LNCaP clone FGC (cell line): ENCODE data around the gene KRTAP2-3.

ENCODE experiments used
- DNase-seq: peaks from one replicate; pipeline ENCODE4 v3.0.0-alpha.2; 2011; ENCODE audit warnings: low read depth
- H3K4me3 ChIP-seq: 2 replicates; pipeline ENCODE4 v1.5.1; 2011; ENCODE audit warnings: mild to moderate bottlenecking, low read depth, low read length, control low read depth
- CTCF ChIP-seq: IDR thresholded peaks from 2 replicates; pipeline ENCODE4 v1.5.1; 2012; ENCODE audit warnings: mild to moderate bottlenecking; ENCODE audit not compliant: control insufficient read depth, insufficient read depth; ENCODE audit errors: extremely low read depth

KRTAP2-3 gene

GRCh38 chr17:41015454-41015853 lies 44.5 kb downstream of the KRTAP2-3 start:
- DNase-seq = no peak
- no peak for TF ChIP-seq CTCF
- no peak overlapping the region for H3K4me3 ChIP-seq

- no peak overlapping the region for H3K4me3 ChIP-seq
- no peak for TF ChIP-seq CTCF
- no peak for DNase-seq
These were observed 46.3 kb downstream of the KRTAP2-3 start for GRCh38 chr17:41013606-41014005.

DNA sequence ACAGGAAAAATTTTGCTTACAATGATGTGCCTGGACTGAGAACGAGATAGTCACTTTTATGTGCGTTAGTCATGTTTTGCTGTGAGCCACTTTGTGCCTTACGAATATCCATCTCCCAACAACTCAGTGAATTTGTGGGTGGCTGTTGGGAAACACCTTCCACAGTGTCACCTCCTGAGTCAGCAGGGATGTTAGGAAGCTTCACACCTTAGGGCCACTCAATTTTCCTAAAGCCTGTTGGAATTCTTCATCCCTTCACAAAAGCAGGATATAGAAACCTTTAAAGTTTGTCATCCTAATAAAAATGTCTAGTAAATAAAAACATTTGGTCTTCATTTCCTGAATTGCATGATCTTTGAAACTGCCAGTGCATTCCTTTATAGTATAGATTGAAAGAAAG lies 46.7 kb downstream of the KRTAP2-3 start:
- DNase-seq = no peak
- no peak for TF ChIP-seq CTCF
- H3K4me3 ChIP-seq = no peak overlapping the region

DNA sequence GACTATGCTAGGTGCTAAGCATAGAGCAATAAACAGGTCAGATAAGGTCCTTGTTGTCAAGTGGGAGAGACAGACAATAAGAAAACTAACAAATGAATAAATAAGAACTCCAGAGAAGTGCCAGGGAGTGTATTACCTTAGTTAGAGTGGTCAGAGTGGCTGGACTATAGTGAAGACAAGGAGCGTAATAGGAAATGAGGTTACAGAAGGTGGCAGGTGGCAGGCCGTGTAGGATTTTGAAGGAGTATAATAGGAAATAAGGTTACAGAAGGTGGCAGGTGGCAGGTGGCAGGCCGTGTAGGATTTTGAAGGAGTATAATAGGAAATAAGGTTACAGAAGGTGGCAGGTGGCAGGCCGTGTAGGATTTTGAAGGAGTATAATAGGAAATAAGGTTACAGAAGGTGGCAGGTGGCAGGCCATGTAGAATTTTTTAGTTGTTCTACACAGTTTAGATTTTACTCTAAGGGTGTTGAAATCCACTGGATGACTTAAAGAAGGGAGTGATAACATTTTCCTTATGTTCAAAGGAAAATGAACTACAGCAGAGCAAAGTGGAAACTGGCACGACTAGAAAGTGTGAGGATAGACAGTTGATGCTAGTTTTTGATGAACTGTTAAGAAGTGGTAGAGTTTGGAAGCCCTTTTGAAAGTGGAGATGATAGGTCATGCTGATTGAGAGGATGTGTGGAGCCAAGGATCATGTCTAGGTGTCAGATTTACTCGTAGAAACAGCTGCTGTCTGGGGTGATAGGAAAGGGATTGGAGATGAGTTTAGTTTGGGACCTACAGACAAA lies 47.4 kb downstream of the KRTAP2-3 start:
- H3K4me3 ChIP-seq = no peak overlapping the region
- no peak for DNase-seq
- no peak for TF ChIP-seq CTCF

DNA sequence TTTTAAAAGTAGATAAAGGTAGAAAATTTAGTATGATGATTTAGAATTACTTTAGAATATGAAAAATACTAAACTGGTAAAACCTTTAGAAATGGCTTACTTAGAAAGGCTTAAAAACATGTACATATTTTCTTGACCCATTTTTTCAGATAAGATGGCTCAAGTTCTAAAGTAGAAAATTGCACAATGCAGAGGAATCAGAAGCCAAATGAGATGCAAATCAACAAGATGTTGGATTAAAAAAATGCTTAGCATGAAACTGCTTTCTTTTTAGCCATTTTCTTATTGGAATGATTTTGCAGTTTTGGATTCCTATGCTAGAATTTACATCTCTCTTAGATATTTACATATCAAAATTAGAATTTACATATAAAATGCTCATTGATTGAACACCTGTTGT lies 49.5 kb downstream of the KRTAP2-3 start:
- no peak for DNase-seq
- TF ChIP-seq CTCF = no peak
- H3K4me3 ChIP-seq = no peak overlapping the region

GRCh38 chr17:41009936-41010335 lies 50.0 kb downstream of the KRTAP2-3 start:
- TF ChIP-seq CTCF = no peak

GRCh38 chr17:41009301-41009760 lies 50.6 kb downstream of the KRTAP2-3 start:
- DNase-seq = peak; percentile 81
- no peak overlapping the region for H3K4me3 ChIP-seq
- TF ChIP-seq CTCF = no peak

More at GRCh38 chr17:41009936-41010335, 50.0 kb downstream of the KRTAP2-3 start:
- no peak overlapping the region for H3K4me3 ChIP-seq
- no peak for DNase-seq
